NCI-H1436 treated with DMSO at 0.1 percent for 48 hours (cell line): Measurements from ENCODE around the gene DOC2B.

Experiments
- DNase-seq: peaks from one replicate; lab custom pipeline; 2025; lab: John Stamatoyannopoulos, UW

The DOC2B gene

GRCh38 chr17:162689-163088, 18.8 kb downstream of the DOC2B start:
- no peak for DNase-seq

GRCh38 chr17:161481-161880, 20.0 kb downstream of the DOC2B start:
- no peak for DNase-seq

GRCh38 chr17:160336-160735, 21.1 kb downstream of the DOC2B start:
- DNase-seq = no peak

- no peak for DNase-seq
Observed at GRCh38 chr17:159609-160008, 21.8 kb downstream of the DOC2B start.

- DNase-seq = no peak
Observed at GRCh38 chr17:158379-158778, 23.1 kb downstream of the DOC2B start.

- no peak for DNase-seq
Observed at GRCh38 chr17:157901-158300, 23.5 kb downstream of the DOC2B start.

GRCh38 chr17:156946-157345, 24.5 kb downstream of the DOC2B start:
- no peak for DNase-seq

GRCh38 chr17:156094-156621, 25.3 kb downstream of the DOC2B start:
- DNase-seq = no peak

GRCh38 chr17:155576-155975, 25.9 kb downstream of the DOC2B start:
- DNase-seq = no peak

- no peak for DNase-seq
Observed at GRCh38 chr17:153851-154250, 27.6 kb downstream of the DOC2B start.

GRCh38 chr17:152860-153420, 28.5 kb downstream of the DOC2B start:
- no peak for DNase-seq

- no peak for DNase-seq
Observed at GRCh38 chr17:151886-152859, 29.3 kb downstream of the DOC2B start.

GRCh38 chr17:151004-151403, 30.4 kb downstream of the DOC2B start:
- no peak for DNase-seq

- DNase-seq = no peak
Observed at GRCh38 chr17:149897-150584, 31.4 kb downstream of the DOC2B start.

GRCh38 chr17:149231-149630, 32.2 kb downstream of the DOC2B start:
- DNase-seq = no peak

- no peak for DNase-seq
Observed at GRCh38 chr17:148757-149156, 32.7 kb downstream of the DOC2B start.

GRCh38 chr17:147796-148740, 33.4 kb downstream of the DOC2B start:
- DNase-seq = no peak

- DNase-seq = no peak
Observed at GRCh38 chr17:146983-147761, 34.3 kb downstream of the DOC2B start.

GRCh38 chr17:146546-146945, 34.9 kb downstream of the DOC2B start:
- DNase-seq = no peak

GRCh38 chr17:145671-146541, 35.5 kb downstream of the DOC2B start:
- no peak for DNase-seq
